ENCODE data around the gene HCFC1R1.
"Not testable (repeated sequence)": the region's sequence is repeated elsewhere in the genome, so short reads cannot be mapped to it uniquely, and the experiment has no call there.

DNA sequence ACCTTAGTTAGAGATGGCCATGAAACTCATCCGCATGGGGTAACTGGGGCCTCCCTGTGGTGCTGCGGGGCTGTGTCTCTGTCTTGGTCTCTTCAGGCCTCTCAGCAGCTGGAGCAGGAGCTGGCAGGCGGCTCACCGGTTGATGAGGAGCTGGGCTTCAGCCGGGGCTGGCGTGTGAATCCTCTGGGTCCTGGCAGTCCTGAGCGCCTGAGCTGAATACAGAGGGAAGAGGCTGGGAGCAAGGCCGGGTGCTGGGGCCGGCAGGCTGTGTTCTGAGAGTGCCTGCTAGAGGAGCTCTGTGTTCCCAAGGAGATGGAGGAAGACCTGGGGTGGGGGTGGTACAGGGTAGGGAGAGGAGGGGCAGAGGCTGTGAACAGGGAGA is 32.0 kb upstream of the HCFC1R1 start:
- TF ChIP-seq, protein P1, sequence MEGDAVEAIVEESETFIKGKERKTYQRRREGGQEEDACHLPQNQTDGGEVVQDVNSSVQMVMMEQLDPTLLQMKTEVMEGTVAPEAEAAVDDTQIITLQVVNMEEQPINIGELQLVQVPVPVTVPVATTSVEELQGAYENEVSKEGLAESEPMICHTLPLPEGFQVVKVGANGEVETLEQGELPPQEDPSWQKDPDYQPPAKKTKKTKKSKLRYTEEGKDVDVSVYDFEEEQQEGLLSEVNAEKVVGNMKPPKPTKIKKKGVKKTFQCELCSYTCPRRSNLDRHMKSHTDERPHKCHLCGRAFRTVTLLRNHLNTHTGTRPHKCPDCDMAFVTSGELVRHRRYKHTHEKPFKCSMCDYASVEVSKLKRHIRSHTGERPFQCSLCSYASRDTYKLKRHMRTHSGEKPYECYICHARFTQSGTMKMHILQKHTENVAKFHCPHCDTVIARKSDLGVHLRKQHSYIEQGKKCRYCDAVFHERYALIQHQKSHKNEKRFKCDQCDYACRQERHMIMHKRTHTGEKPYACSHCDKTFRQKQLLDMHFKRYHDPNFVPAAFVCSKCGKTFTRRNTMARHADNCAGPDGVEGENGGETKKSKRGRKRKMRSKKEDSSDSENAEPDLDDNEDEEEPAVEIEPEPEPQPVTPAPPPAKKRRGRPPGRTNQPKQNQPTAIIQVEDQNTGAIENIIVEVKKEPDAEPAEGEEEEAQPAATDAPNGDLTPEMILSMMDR (IDR thresholded peaks at IDR 0.05) = not testable (repeated sequence)
- not testable (repeated sequence) for TF ChIP-seq EZH2 (IDR thresholded peaks at IDR 0.05; ENCODE audit: borderline replicate concordance, insufficient read depth, low read depth, low read length, poor library complexity, severe bottlenecking)
